ENCODE measurements around the gene DMRTB1.

DMRTB1 gene

DNA sequence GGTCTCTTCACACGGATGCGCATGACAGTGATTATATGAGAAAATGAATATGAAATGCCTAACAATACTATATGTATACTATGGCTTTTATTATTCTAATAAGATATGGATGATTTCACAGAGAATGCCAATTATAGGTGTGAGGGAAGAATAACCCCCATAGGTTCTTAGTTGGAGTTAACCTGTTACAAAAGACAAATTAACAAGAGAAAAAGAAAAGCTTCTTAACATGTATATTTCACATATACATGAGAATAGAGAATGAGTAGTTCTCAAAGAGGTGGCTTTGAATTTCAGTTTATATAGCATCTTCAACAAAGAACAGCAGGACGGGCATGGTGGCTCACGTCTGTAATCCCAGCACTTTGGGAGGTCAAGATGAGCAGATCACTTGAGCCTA is 24.0 kb upstream of the DMRTB1 start:
- DNase-seq (ENCODE audit: low read depth): no peak

DNA sequence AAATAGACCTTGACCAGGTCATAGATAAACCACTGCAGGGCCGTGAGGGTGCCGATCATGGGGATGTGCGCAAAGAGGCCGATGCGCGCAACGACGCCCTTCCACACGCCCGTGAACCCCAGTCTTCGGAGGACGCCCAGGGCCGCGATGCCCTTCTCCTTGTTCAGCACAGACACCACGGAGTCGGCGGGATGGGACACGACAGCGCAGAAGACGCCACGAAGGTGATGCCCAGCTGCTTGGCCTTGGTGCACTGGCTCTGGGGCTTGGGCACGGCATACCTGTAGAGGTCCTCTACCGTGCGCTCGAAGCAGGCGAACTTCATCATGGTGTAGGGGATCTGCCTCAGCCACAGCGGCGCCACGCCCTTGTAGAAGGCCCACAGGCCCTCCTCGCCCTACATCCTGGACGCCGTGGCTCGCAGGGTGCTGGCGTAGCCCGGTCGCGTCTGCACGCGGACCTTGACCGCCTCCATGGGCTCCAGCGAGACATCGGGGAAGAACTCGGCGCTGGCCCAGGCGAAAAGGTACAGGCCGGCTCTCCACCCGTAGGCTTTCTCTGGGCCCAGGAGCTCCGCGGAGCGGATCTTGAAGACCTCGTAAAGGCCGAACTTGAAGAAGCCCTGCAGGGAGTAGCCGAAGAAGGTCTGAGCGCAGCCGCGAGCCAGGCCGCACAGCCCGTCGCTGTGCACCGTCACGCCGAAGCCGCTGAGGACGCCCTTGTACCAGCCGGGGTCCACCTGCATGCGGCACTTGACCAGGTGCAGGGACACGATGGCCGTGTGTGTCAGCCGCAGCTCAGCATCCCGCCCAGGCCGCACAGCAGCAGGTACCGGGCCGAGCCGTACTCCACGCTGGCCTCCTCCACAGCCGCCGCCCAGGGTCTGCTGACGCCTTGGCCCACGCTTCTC is 20.5 kb upstream of the DMRTB1 start:
- DNase-seq (ENCODE audit: low read depth): no peak

DNA sequence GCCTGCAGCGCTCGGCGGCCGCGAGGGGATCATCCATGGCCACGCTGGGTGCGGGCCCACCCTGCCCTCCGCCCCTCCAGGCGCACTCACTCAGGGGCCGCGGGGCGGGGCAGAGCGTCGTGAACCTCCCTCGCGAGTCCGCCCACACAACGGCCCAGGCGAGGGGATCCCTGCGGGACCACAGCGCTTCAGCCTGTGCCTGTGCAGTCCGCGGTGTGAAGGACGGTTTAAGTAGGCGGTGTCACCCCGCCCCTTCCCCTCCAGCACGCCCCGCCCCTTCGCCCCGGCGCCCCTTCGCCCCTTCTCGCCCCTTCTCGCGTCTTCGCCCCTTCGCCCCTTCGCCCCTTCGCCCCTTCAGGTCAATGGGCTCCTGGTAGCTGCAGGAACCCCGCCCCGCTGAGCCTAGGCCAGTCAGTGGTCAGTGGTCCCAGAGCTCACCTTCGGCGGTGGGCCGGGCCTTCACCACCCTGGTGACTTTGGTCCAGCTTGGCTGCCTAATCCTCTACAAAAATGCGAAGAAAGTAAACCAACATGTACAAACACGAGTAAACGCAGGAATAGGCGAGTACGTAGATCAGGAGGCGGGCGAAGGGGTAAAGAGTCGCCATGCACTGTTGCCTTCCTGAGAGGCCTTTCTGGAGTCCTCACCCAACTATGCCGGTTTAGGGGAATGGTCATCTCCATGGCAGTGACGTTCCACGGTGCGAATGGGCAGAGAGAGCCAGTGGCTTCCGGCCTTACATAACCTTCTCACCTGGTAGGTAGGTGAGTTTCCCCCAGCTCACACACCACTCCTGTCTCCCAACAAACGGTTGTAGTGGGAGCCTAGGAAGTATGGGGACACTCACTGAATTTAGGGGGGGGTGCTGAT is 19.6 kb upstream of the DMRTB1 start:
- DNase-seq (ENCODE audit: low read depth): no peak

DNA sequence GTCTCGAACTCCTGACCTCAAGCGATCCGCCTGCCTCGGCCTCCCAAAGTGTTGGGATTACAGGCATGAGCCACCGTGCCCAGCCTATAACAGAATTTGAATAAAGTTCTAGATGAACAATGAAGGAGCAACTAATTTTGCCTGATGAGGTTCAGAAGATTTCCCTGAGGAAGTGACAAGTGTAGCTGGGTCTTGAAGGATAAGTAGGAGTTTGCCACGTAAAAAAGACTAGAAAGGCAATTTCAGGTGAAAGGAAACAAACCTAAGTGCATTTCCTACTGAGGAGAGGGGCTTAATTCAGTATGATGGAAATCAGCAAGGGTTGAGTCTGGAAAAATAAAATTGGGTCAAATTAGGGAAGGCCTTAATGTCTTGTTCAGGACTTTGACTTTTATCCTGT is 18.6 kb upstream of the DMRTB1 start:
- DNase-seq (ENCODE audit: low read depth): no peak

DNA sequence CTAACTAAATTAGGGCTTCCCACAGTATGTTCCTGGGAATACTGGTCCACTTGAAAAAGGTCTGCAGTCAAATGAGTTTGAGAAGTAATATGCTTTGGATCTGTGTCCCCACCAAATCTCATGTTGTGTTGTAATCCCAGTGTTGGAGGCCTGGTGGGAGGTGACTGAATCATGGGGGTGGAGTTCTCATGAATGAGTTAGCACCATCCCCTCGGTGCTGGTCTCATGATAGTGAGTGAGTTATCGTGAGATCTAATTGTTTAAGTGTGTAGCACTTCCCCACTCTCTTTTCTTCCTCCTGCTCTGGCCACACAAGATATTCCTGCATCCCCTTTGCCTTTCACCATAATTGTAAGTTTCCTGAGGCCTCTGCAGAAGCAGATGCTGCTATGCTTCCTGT is 16.9 kb upstream of the DMRTB1 start:
- peak; percentile 66 for DNase-seq (ENCODE audit: low read depth)

DNA sequence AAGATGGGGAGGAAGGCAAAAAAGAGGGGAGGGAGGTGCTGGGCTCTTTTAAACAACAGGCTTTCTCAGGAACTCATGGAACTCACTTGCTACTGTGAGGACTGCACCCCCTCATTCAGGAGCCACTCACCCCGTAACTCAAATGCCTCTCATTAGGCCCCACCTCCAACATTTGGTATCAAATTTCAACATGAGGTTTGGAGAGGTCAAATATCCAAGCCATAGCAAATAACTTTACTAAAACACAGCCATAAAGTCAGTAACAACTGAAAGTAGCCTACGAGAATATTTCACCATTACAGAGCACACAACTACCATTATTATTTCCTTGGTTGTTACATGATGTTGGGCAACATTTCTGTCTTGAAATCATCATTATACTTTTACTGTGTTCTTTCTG is 13.1 kb upstream of the DMRTB1 start:
- DNase-seq (ENCODE audit: low read depth): no peak

DNA sequence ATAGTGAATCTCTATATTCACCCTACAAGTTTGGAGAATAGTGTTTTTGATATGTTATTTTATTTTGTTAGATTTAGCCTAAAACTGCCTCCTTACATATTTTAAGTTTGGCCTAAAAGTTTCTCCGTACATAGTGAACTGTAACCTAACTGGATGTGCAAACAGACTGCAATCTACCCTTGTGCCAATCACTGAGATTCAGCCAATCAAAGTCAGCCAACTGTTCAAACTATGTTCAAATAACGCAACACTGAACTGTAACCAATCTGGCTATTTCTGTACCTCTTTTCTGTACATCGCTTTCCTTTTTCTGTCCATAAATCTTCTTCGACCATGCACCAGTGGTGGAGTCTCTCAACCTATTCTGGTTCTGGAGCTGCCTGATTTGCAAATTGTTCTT is 11.8 kb upstream of the DMRTB1 start:
- DNase-seq (ENCODE audit: low read depth): no peak

DNA sequence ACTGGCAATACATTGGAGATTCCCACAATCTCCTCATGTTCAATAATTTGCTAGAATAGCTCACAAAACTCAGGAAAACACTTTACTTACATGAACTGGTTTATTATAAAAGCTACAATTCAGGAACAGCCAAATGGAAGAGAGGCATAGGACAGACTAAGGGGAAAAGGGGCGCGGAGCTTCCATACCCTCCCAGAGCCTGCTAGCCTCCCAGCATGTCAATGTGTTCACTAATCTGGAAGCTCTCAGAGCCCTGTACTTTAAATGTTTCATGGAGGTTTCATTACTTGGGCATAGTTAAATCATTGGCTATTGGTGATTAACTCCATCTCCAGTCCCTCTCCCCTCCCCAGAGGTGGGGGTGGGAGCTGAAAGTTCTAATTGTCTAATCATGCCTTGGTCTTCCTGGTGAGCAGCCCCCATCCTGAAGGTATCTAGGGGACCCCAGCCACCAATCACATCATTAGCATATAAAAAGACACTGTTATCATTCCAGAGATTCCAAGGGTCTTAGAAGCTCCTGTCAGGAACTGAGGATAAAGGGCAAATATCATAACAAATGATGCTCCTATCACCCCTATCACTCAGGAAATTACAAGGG is 10.9 kb upstream of the DMRTB1 start:
- DNase-seq (ENCODE audit: low read depth): peak; percentile 44

DNA sequence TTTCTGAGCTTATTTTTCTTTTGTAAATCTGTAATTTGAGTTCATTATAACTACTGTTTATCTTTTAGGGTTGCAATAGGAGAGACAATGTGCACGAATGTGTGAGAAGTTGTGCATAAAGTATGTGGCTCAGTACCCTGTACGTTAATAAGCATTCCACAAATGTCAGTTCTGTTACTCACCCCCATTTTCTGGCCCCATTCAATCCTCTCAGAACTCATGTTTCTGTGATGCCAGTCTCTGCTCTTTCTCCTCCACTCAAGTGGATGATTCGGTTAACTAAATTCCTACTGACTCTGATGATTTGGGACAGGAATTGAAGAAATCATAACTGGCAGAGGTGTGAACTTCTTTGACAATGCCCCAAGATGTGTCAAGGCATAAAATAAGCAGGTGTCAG is 10.2 kb upstream of the DMRTB1 start:
- DNase-seq (ENCODE audit: low read depth): peak; percentile 85

DNA sequence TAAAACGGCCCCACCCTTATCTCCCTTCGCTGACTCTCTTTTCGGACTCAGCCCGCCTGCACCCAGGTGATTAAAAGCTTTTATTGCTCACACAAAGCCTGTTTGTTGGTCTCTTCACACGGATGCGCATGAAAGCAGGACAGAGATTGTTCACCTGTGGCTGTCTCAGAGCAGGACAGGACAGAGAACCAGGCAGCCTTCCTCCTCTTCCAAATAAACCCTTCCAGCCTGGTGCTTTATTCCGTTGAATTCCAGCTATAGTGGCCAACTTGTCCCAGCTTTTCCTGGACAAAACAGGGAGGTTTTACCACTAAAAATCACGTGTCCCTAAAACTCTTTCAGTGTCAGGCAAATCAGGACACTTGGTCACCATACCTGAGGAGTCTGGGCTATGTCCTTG is 9.5 kb upstream of the DMRTB1 start:
- no peak for DNase-seq (ENCODE audit: low read depth)

DNA sequence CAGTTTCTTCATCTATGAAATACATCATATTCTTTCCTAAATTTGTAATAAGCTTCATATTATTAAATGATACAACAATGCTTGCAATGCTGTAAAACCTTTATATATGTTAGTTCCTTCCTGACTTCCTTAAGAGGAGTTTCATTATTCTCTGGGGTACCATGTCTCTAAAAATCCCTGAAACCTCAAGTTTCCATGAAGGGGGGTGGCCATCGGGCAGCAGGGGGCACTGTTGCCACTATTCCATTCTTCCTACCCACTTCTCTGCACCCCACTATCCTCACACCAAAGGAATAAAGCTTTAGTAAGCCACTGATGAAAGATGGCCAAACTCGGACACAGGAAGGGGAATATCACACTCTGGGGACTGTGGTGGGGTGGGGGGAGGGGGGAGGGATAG is 9.0 kb upstream of the DMRTB1 start:
- peak; percentile 16 for DNase-seq (ENCODE audit: low read depth)

DNA sequence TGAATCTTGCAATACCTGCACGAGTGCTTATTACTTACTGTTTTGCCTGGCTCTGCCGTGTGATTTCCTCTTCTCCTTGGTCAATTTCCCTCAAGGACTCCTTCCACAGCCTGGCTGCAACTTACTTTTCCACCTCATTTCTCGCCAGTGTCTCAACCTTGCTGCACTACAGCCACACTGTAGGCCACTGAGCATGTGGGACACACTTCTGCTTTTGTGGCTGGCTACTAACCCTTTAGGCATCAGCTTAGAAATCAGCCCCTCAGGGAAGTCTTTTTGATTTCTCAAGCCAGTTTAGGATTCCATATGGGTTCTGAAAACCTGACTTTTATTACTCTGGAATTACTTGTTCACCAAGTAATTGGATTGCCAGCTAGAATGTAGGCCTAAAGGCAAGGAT is 5.2 kb upstream of the DMRTB1 start:
- DNase-seq (ENCODE audit: low read depth): no peak

DNA sequence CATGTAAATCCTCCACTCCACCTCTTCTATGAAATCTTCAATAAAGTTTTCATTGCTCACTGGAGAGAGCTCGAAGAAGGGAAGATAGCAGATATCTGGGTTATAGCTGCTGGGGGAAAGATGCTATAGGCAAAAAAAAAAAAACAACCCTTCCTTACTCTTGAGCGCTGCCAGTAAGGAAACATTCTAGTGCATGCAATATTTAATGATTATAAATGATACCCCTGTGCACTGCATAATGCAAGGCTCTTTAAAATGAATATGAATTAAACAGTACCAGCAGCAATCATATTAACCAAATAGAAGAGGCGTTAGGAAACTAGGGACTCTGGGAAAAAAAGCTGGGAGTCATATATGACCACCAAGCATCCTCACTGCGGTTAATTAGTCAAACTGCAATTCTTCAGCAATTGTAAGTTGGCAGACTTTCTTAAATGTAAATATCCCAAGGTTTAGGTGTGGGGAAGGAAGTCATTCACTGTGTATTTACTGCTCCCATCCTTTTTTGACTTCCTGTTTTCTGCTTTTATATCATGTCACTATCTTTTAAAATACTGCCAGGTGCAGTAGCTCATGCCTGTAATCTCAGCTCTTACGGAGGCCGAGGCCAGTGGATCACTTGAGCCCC is 3.7 kb upstream of the DMRTB1 start:
- peak; percentile 28 for DNase-seq (ENCODE audit: low read depth)

DNA sequence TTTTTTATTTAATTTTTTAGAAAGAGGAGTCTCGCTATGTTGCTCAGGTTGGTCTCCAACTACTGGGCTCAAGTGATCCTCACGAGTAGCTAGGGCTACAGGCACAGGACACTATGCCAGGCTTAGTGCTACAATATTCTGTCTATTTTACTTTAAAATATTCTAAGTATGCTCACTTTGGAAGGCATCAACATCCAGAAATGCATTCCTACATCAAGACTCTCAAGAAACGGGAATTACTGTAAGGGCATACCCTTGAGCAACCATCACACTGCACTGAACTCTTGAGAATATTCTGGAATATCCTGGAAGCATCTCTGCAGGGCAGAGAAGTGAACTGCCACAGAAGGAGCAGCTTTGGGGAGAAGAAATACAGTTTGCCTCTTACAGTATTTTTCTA is 565 bp upstream of the DMRTB1 start:
- no peak for DNase-seq (ENCODE audit: low read depth)

DNA sequence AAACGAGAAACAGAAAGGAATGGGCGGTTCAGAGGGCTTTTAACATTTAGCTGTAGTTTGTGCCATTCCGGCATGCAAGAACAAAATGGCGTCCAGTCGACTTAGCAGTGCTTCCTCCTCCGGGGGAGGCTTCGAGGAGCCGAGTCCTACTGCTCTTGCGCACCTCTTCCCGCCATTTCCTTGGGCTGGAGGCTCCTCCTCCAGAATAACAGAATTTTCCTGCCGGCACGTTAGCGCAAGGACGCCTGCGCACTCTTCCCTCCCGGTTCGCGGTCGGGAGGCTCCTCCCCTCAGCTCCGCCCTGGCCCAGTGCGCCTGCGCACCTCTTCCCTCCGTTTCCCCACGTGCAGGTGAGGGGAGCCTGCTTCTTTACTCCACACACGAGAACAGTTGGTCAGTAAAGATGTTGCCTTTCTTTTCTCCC is 1.0 kb downstream of the DMRTB1 start:
- no peak for DNase-seq (ENCODE audit: low read depth)

DNA sequence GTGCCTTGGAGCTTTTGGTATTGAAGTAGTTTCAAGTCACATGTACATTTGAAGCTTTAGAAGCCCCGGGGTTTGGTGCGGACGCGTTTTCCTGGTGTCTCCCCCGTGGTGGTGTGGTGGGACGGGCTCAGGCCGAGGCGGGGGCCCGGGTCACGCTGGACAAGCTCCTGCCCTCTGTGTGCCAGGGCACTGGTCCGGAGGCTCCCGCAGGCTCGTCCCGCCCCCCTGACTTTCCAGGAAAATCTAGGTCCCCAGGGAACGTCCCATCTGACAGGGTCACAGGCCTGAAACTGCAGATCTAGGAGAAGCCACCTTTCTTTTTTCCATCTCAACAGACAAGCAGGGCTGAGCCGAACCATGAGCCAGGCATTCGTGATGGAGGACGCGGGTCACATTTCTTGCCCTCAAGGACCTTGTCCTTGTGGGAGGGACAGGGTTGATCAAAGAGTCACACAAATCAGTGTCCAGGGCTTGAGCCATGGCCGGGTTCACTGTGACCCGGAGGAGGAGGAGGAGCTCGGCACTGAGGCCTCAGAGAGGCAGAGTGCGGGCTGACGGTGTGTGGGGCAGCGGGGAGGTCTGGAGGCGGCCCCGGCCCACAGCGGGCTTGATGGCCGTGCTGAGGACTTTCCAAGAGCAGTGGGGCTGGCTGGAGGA is 1.6 kb downstream of the DMRTB1 start:
- no peak for DNase-seq (ENCODE audit: low read depth)

DNA sequence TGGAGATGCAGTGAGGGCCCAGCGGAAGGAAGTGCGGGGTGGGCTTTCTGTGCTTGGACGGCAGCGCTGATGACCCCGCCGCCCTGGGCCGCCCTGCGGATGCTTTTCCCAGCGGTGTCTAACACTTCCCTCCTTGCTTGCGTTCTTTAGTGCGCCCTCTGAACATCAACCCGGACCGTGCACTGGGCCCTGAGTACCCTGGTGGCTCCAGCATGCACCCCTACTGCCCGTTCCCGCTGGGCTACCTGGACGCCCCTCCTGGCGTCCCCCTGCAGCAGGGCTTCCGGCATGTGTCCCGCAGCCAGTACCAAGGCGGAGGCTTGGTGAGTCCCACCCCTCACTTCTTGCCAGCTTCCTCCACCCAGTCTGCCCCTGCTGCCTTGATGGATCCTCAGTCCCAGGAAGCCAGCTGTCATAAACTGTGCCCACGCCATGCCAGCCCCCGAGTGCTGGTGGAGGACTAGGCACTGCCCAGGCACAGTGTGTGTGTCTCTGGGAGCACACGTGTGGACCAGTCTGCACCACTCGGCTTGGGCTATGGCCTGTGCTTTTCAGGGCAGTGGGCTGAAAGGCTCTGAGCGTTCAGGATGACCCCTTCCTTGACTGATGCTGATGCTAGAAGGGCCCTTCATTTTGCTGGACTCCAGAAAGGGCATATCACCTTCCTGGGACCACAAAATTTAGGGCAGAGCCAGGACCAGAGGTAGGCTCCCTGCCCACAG is 2.3 kb downstream of the DMRTB1 start:
- no peak for DNase-seq (ENCODE audit: low read depth)

DNA sequence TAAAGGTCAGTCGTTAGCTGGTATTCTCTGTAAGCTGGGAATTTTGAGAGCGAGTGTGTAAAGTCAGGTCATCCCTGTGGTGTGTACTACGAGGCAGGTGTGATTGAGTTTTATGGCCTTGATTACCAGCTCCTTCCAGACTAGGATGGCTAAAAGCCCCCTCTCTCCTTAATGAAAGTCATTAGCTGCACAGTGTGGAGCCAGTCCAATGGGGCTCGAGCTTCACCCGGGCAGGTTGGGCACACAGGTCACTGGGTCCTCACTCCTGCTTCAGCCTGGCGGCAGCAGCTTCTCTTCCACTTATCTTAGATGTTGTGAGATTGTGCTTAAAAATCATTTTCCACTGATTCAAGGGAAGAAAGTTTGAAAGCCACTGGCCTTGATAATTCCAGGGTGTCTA is 3.0 kb downstream of the DMRTB1 start:
- DNase-seq (ENCODE audit: low read depth): no peak

DNA sequence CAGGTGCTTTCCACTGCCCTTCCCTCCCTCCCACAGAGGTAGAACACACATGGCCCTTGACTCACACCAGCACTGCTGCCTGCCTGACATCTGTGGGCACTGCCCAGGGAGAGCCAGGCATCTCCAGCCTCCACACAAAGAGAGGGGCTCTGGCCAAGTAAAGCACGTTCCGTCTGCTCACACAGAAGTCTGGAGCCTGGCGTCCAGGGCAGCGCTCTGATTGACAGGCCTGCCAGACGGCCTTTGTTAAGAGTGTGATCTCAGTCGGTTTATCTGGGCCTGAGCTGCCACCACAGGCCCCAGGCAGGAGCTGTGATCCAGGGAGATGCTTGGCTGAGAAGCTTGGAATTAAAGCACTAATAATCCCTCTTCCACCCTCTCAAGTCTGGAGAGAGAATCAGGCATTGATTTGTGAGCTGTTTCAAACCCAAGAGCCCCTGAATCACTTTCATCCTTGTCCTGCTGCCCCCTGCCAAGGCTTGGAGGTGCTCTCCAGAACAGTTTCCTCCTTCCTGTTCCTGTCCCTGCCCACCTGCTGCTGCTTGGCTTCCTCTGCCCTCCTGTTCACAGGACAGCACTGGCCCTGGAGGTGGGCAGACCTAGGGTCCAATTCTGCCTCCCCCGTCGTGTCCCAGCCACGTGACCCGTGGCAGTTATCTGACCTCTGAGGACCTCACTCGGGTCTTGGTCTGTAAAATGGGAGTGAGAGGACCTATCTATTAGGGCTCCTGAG is 3.7 kb downstream of the DMRTB1 start:
- DNase-seq (ENCODE audit: low read depth): no peak

All from ELR (cell line).